Measurements from ENCODE around the gene REL. TPM values are rescaled to one million over a fixed set of nuclear protein-coding genes. Genes with fewer than 3 reads are reported as not detected.

REL gene
- total and polyA plus RNA-seq, 2 of the 4 experiments (the other 2 are of a cell fraction) = 1.3 to 4.3 TPM

DNA sequence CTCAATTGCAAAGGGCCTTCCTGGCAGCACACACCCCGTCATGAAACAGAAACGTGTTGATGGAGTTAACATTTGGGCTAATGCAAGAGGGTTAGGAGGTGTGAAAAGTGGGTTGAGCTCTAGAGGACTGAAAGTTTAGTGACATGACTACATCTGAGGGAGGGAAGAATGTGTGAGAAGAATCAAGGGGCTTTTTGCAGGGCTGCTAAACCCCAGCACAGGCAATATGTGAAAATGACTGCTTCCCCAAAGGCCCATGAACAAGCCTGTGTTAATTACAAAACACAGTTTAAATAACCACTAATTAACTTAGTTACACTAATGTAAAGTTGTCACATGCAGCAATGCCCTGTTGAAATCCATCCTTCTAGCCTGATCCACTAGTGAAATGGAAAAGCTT, 72.8 kb downstream of the REL start:
- no peak overlapping the region for H3K56ac ChIP-seq (ENCODE audit: extremely low read depth, insufficient read depth, low read length)
- H3K18ac ChIP-seq (ENCODE audit: low read depth, low read length) = no peak overlapping the region
- H3K4me1 ChIP-seq (ENCODE audit: control insufficient read depth, insufficient read depth, low read length) = no peaks in the 10 kb centered on the region
- no peak overlapping the region for H2BK5ac ChIP-seq (ENCODE audit: low read depth, low read length, poor library complexity, severe bottlenecking)
- H2BK15ac ChIP-seq (ENCODE audit: low read depth, low read length) = no peak overlapping the region
- H2AFZ ChIP-seq (replicated peaks; ENCODE audit: low read length, poor library complexity) = no peak overlapping the region
- H4K8ac ChIP-seq (ENCODE audit: low read depth in 2 of 2, low read length in 2 of 2) = no peak overlapping the region
- no peaks in the 10 kb centered on the region for H3K9me3 ChIP-seq (ENCODE audit: control insufficient read depth, insufficient read depth, low read length)
- dilution Hi-C loops (cut with HindIII; ENCODE audit: low sequenced_read_pairs, unreplicated experiment) = no loop called here
- TF ChIP-seq FOS (IDR thresholded peaks at IDR 0.05; ENCODE audit: low read depth, low read length) (no peak), CEBPB (IDR thresholded peaks at IDR 0.05; ENCODE audit: low read depth, low read length) (no peak), MAFK (IDR thresholded peaks at IDR 0.05; ENCODE audit: low read depth, low read length) (no peak), BHLHE40 (IDR thresholded peaks at IDR 0.05; ENCODE audit: low read depth, low read length) (no peak), RCOR1 (IDR thresholded peaks at IDR 0.05; ENCODE audit: insufficient replicate concordance, low read length) (no peak), MAZ (IDR thresholded peaks at IDR 0.05; ENCODE audit: borderline replicate concordance, low read depth, low read length) (no peak), SMC3 (IDR thresholded peaks at IDR 0.05; ENCODE audit: low read depth, low read length) (no peak), POLR2A (IDR thresholded peaks at IDR 0.05; ENCODE audit: low read depth, low read length) (no peak), RFX5 (IDR thresholded peaks at IDR 0.05; ENCODE audit: low read depth, low read length) (no peak), NFE2L2 (IDR thresholded peaks at IDR 0.05; ENCODE audit: low read depth, low read length) (no peak)
- TF ChIP-seq, protein P1, sequence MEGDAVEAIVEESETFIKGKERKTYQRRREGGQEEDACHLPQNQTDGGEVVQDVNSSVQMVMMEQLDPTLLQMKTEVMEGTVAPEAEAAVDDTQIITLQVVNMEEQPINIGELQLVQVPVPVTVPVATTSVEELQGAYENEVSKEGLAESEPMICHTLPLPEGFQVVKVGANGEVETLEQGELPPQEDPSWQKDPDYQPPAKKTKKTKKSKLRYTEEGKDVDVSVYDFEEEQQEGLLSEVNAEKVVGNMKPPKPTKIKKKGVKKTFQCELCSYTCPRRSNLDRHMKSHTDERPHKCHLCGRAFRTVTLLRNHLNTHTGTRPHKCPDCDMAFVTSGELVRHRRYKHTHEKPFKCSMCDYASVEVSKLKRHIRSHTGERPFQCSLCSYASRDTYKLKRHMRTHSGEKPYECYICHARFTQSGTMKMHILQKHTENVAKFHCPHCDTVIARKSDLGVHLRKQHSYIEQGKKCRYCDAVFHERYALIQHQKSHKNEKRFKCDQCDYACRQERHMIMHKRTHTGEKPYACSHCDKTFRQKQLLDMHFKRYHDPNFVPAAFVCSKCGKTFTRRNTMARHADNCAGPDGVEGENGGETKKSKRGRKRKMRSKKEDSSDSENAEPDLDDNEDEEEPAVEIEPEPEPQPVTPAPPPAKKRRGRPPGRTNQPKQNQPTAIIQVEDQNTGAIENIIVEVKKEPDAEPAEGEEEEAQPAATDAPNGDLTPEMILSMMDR (conservative IDR thresholded peaks at IDR 0.05; ENCODE audit: low read depth, low read length) = no peak
- TF ChIP-seq, protein P2, sequence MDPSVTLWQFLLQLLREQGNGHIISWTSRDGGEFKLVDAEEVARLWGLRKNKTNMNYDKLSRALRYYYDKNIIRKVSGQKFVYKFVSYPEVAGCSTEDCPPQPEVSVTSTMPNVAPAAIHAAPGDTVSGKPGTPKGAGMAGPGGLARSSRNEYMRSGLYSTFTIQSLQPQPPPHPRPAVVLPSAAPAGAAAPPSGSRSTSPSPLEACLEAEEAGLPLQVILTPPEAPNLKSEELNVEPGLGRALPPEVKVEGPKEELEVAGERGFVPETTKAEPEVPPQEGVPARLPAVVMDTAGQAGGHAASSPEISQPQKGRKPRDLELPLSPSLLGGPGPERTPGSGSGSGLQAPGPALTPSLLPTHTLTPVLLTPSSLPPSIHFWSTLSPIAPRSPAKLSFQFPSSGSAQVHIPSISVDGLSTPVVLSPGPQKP (IDR thresholded peaks at IDR 0.05; ENCODE audit: borderline replicate concordance, low read depth, low read length) = no peak
- H3K27ac ChIP-seq (ENCODE audit: insufficient read depth, low read length) = no peak overlapping the region
- no peak overlapping the region for H4K91ac ChIP-seq (ENCODE audit: insufficient read depth, low read depth, low read length)
- no peak overlapping the region for H3K14ac ChIP-seq (replicated peaks; ENCODE audit: low read depth, low read length)
- no peak overlapping the region for H2BK20ac ChIP-seq (ENCODE audit: low read depth, low read length)
- no TSS peak for BruUV-seq (replicated peaks)
- ChIA-PET CTCF (no interaction called here), POLR2A (ENCODE audit: unreplicated experiment) (no interaction called here)
- no peak for ATAC-seq (ENCODE audit: low read depth)
- no peaks in the 10 kb centered on the region for H3K79me1 ChIP-seq (ENCODE audit: low read depth in 1 of 2, low read length in 2 of 2)
- H3K27me3 ChIP-seq (ENCODE audit: control insufficient read depth, insufficient read depth, low read length) = no peaks in the 10 kb centered on the region
- no peak for DNase-seq
- intact Hi-C loops (cut with micrococcal nuclease) = no loop called here
- WGBS, 2 experiments (ENCODE audit: extremely low coverage in 2 of 2, insufficient read length in 1 of 2) = 32% methylated on average over 2 of the region's 2 CpGs; no CpG with 5 or more reads in 1 of the 2 experiments
- H2AK5ac ChIP-seq (ENCODE audit: low read depth, low read length) = no peak overlapping the region
- H2BK120ac ChIP-seq (ENCODE audit: low read depth, low read length) = no peak overlapping the region
- H4K20me1 ChIP-seq (ENCODE audit: insufficient read depth, low read length) = no peaks in the 10 kb centered on the region
- H2AK9ac ChIP-seq (replicated peaks; ENCODE audit: low read depth, low read length, poor library complexity) = no peak overlapping the region
- H3K4me2 ChIP-seq (ENCODE audit: low read depth, low read length) = no peak overlapping the region
- no peak overlapping the region for H3K4ac ChIP-seq (ENCODE audit: low read depth, low read length)
- H3K23ac ChIP-seq (ENCODE audit: low read depth, low read length) = no peak overlapping the region
- no peak overlapping the region for H4K5ac ChIP-seq (ENCODE audit: low read depth, low read length)
- no peak overlapping the region for H3K4me3 ChIP-seq (ENCODE audit: insufficient read depth, low read depth, low read length)
- in situ Hi-C loops (cut with MboI; ENCODE audit: low sequenced_read_pairs) = no loop called here
- peaks cover 5% of the 10 kb centered on the region; the same call in 1 of the 2 replicates for H3K9me1 ChIP-seq (ENCODE audit: insufficient read depth, low read length)
- H3K9ac ChIP-seq (ENCODE audit: low read depth, low read length) = no peak overlapping the region
- H3K36me3 ChIP-seq (ENCODE audit: control insufficient read depth, insufficient read depth, low read length) = peaks cover 2% of the 10 kb centered on the region; the same call in 1 of the 2 replicates

All from IMR-90 (cell line).